NCI-H2227 treated with DMSO at 0.1 percent for 48 hours (cell line): ENCODE data around the gene ATP8B2.
A peak's percentile ranks its signal among the peaks of the same experiment; 100 is the strongest.
"Not testable (repeated sequence)": the region's sequence is repeated elsewhere in the genome, so short reads cannot be mapped to it uniquely, and the experiment has no call there.

Experiments
- DNase-seq: peaks from one replicate; lab custom pipeline; 2025; lab: John Stamatoyannopoulos, UW

The ATP8B2 gene

GRCh38 chr1:154347961-154348360, 22.6 kb downstream of the ATP8B2 start:
- DNase-seq: no peak

DNA sequence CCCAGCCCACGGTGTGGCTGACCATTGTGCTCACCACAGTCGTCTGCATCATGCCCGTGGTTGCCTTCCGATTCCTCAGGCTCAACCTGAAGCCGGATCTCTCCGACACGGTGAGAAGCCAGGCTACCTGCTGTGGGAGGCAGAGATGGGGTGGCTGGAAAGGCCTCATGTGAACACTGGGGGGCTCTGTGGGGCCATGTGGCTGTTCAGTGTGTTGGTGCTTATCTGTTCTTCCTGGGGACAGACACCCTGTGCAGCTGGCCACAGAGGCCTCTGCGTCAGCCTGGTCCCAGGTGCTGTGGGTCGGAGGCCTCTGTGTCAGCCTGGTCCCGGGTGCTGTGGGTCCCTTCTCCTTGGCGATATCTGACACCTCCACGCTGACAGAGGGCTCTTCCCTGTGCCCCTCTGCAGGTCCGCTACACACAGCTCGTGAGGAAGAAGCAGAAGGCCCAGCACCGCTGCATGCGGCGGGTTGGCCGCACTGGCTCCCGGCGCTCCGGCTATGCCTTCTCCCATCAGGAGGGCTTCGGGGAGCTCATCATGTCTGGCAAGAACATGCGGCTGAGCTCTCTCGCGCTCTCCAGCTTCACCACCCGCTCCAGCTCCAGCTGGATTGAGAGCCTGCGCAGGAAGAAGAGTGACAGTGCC, 23.2 kb downstream of the ATP8B2 start:
- DNase-seq: no peak

- DNase-seq: no peak
Observed at GRCh38 chr1:154349121-154349520, 23.8 kb downstream of the ATP8B2 start.

GRCh38 chr1:154350383-154350782, 25.1 kb downstream of the ATP8B2 start:
- no peak for DNase-seq

GRCh38 chr1:154351363-154352068, 26.2 kb downstream of the ATP8B2 start:
- no peak for DNase-seq

- no peak for DNase-seq
Observed at GRCh38 chr1:154352245-154352580, 26.9 kb downstream of the ATP8B2 start.

DNA sequence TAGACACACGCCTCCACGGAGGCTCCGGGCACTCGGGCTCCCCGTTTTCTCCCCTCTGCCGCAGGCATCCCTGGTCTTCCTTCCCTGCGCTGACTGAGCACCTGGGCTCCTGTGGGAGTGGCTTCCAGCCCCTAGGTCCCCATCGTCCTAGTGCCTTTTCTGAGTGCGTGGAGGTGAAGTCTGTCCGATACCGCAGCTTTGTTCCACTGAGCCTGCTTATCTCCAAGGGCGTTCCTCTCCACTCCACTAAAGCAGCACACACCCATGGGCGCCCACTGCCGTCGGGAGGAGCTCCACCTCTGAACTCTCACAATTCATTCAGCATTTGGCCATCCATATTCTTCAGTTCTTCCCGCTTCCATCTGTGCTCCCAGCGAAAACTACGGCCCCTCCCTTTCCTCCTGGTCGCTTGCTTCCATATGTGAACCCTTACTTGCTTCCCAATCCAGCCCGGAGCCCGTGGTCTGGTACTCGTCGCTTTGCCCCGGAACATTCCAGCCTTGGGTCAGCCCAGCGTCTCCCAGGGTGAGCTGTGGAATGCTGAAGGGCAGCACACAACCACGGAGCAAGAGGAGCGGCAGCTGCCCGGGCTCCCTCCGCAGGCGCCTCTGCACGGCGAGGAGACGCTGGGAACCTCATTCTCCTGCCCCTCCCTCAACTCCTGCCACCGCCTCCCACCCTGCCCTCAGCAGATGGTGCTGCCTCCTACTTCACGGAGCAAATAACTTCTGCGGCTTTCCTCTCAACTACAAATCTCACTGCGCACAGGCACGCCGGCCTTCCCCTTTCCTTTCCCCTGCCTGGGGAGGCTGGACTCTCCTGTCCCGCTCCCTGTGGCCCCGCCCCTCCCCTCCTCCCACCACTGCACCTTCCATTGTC, 27.5 kb downstream of the ATP8B2 start:
- DNase-seq: peak; percentile 25

- peak; percentile 8 for DNase-seq
Observed at GRCh38 chr1:154353460-154353904, 28.2 kb downstream of the ATP8B2 start.

- no peak for DNase-seq
Observed at GRCh38 chr1:154353966-154354365, 28.6 kb downstream of the ATP8B2 start.

DNA sequence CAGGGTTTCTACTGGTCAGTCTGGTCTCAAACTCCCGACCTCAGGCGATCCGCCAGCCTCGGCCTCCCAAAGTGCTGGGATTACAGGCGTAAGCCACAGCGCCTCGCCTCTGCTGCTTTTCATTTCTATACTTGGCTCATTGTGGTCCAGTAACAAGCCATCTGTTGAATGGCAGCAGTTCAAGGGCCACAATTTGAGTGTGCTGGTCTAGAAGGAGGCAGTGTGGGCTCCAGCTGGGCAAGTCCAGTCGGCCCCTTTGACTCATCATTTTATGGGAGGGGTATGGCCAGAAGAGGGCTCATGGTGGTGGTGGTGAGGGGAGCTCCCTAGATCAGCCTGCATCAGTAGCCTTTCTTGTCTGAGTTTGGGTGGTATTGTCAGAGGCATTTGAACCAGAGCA, 33.2 kb downstream of the ATP8B2 start:
- no peak for DNase-seq

GRCh38 chr1:154360288-154360687, 35.0 kb downstream of the ATP8B2 start:
- DNase-seq: no peak

- not testable (repeated sequence) for DNase-seq
Observed at GRCh38 chr1:154360881-154361280, 35.6 kb downstream of the ATP8B2 start.

- DNase-seq: no peak
Observed at GRCh38 chr1:154361357-154361756, 36.0 kb downstream of the ATP8B2 start.

DNA sequence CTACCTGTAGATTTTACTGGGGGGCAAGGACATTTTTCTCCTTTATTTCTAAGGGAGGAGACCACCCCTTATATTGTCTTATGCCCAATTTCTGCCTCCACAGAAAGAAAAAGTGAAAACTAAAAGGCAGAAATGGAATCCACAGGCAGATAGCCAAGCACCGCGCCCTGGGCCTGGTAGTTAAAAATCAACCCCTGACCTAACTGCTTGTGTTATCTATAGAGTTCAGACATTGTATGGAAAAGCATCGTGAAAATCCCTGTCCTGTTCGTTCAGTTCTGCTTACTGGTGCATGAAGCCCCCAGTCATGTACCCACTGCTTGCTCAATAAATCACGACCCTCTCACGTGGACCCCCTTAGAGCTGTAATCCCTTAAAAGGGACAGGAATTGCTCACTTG, 46.1 kb downstream of the ATP8B2 start:
- no peak for DNase-seq

DNA sequence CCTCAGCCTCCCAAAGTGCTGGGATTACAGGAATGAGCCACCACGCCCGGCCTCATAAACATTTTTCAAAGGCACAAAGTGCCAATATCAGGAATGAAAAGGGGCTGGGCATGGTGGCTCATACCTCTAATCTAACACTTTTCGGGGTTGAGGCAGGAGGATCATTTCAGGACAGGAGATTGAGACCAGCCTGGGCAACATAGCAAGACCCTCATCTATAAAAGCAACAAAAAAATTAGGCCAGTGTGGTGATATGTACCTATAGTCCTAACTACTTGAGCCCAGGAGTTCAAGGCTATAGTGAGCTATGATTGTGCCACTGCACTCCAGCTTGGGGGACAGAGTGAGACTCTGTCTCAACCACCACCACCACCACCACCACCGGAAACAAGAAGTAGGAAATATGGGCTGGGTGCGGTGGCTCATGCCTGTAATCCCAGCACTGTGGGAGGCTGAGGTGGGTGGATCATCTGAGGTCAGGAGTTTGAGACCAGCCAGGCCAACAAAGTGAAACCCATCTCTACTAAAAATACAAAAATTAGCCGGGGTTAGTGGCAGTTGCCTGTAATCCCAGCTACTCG, 48.5 kb downstream of the ATP8B2 start:
- not testable (repeated sequence) for DNase-seq

DNA sequence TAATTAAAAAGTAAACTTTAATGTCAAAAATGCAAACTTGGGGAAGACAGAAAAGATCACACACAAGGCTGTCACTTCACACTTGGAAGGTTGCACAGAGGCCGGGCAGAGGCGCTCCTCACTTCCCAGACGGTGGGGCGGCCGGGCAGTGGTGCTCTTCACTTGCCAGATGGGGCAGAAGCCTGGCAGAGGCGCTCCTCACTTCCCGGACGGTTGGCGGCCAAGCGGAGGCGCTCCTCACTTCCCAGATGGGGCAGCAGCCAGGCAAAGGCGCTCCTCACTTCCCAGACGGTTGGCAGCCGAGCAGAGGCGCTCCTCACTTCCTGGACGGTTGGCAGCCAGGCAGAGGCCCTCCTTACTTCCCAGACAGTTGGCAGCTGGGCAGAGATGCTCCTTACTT, 54.0 kb downstream of the ATP8B2 start:
- DNase-seq: no peak

- DNase-seq: no peak
Observed at GRCh38 chr1:154384650-154385489, 59.5 kb downstream of the ATP8B2 start.

DNA sequence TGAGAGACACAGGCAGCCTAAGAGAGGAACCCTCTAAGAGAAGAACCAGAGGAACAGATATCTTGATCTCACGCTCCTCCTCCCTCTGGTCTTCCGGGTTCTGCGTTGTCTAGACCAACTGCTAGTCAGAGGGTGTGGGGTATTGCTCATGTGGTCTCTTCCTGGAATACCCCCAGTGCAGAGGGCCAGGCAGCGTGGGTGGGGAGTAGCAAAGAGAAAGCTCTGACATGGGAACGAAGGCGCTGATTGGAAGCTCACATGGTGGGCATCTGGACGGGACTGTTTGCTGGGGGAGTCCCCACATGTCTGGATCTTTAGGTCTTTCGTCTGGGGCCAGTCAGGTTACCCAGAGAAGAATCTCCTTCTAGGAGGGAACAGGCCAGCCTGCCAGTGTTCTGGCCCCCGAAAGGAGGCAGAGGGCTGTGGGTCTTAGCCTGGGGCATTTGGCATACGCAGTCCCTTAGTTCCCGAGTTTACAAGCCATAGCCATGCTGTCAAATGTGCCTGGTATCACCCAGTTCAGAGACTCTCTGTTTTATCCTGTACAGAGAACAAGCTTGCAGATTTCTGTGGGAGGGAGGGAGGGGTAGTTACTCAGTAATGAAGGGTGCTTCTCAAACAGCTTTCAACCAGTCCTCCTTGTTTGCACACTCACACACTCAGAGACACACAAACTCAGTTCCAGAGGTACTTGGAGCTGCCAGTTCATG, 61.5 kb downstream of the ATP8B2 start:
- no peak for DNase-seq

- DNase-seq: no peak
Observed at GRCh38 chr1:154391086-154391770, 65.9 kb downstream of the ATP8B2 start.

DNA sequence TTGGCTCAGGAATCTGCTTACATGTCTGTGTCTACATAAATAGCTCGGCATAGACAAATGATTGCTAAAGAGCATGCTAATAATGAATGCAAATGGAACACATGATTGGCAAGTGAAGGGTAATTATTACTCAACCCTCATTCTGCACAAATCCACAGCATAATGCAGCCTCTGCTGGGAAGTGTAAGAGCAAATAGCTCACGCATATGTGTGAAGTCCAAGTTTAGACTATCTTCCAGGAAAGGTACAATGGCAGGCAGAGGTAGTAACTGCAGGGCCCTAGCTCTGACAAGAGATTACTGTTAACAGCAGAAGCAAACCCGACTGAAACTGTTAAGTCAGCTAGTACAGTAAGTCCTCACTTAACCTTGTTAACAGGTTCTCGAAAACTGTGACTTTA, 72.8 kb downstream of the ATP8B2 start:
- DNase-seq: no peak
